ENCODE data around the gene DPY19L3.

Gene DPY19L3

DNA sequence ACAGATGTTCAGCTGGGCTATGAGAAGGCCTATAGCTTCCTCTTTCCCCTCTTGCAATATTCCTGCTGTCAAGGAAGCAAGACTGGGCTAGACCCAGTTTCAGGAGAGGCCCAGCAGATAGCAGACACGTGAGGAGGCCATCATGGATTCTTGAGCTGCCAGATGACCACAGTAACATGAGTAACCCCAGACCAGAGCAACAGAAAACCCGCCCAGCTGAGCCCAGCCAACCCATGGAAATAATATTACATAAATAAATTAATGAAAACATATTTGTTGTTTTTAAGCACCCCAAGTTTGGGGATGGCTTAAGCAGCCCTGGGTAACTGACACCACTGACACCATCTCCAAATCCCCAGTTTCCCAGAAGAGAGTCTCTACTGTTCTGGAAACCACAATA lies 125.2 kb downstream of the DPY19L3 start:
- DNase-seq: no peak

DNA sequence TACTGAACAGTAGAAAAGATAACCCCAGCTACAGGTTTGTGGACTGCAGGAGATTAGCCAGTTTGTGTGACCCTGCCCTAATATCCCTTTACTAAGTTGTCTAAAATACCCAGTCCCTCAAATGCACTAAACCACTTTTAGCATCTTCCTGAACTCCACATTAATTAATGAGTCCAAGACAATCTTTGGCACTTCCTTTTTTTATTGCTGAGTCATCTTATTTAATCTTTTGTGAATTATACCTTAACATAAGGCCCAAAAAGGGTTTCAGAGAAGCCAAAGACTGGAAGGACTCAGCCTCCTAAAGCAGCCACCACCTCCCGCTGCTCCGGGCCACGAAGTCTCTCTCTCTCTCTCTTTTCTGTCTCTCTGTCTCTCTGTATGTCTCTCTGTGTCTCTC lies 126.7 kb downstream of the DPY19L3 start:
- no peak for DNase-seq

Measured in NCI-H1105 (cell line).